Activated CD4-positive, alpha-beta T cell treated with anti-CD3 and anti-CD28 coated beads, Interleukin-2, amount 50 U/mL, for 4 hours (primary cell): ENCODE data around the gene SMIM10L1.
A peak's percentile ranks its signal among the peaks of the same experiment; 100 is the strongest.

Experiments used
- DNase-seq, 2 experiments: peaks; one replicate each; pipeline ENCODE4 v3.0.0-alpha.2; 2020

Gene SMIM10L1

GRCh38 chr12:11171145-11171968 is at the start of gene SMIM10L1:
TSS of gene SMIM10L1 (plus strand) at chr12:11171194. CDS start at chr12:11171357, 163 bp downstream.
- DNase-seq, result peak; percentile 82 to 85

GRCh38 chr12:11130382-11130781 is 40.6 kb upstream of the SMIM10L1 start:
- no peak for DNase-seq

GRCh38 chr12:11130999-11131398 is 40.0 kb upstream of the SMIM10L1 start:
- DNase-seq, result no peak

- DNase-seq, result no peak
Measured at GRCh38 chr12:11133162-11133561, 37.8 kb upstream of the SMIM10L1 start.

- no peak for DNase-seq
Measured at GRCh38 chr12:11133816-11134215, 37.2 kb upstream of the SMIM10L1 start.

GRCh38 chr12:11134305-11134704 is 36.7 kb upstream of the SMIM10L1 start, which contains the start of gene TAS2R30:
TSS of gene TAS2R30 (minus strand) at chr12:11134644. CDS start at chr12:11134244, 400 bp downstream.
- DNase-seq, result no peak

GRCh38 chr12:11136075-11136474 is 34.9 kb upstream of the SMIM10L1 start:
- no peak for DNase-seq

- DNase-seq, result no peak
Measured at GRCh38 chr12:11143352-11143751, 27.6 kb upstream of the SMIM10L1 start.

- DNase-seq, result no peak
Measured at GRCh38 chr12:11144297-11144696, 26.7 kb upstream of the SMIM10L1 start.

GRCh38 chr12:11147420-11147819 is 23.6 kb upstream of the SMIM10L1 start:
- DNase-seq, result no peak

- no peak for DNase-seq
Measured at GRCh38 chr12:11150832-11151231, 20.2 kb upstream of the SMIM10L1 start.

- DNase-seq, result no peak
Measured at GRCh38 chr12:11152725-11153124, 18.3 kb upstream of the SMIM10L1 start.

- no peak for DNase-seq
Measured at GRCh38 chr12:11154400-11154925, 16.5 kb upstream of the SMIM10L1 start.

- no peak for DNase-seq
Measured at GRCh38 chr12:11158885-11159444, 12.0 kb upstream of the SMIM10L1 start.

- no peak for DNase-seq
Measured at GRCh38 chr12:11162502-11162901, 8.5 kb upstream of the SMIM10L1 start.

- no peak for DNase-seq
Measured at GRCh38 chr12:11164384-11164783, 6.6 kb upstream of the SMIM10L1 start.

GRCh38 chr12:11166300-11166699 is 4.7 kb upstream of the SMIM10L1 start:
- no peak for DNase-seq

GRCh38 chr12:11170810-11171144 is 217 bp upstream of the SMIM10L1 start:
- no peak for DNase-seq

- DNase-seq, result no peak
Measured at GRCh38 chr12:11171969-11172675, 1.1 kb downstream of the SMIM10L1 start.

- DNase-seq, result no peak
Measured at GRCh38 chr12:11174022-11174421, 3.0 kb downstream of the SMIM10L1 start.

- no peak for DNase-seq
Measured at GRCh38 chr12:11178250-11178649, 7.3 kb downstream of the SMIM10L1 start.

GRCh38 chr12:11182529-11182928 is 11.5 kb downstream of the SMIM10L1 start:
- DNase-seq, result no peak

- DNase-seq, result no peak
Measured at GRCh38 chr12:11183011-11183410, 12.0 kb downstream of the SMIM10L1 start.

- DNase-seq, result no peak
Measured at GRCh38 chr12:11186837-11187236, 15.8 kb downstream of the SMIM10L1 start, which contains the start of gene TAS2R42. TSS of gene TAS2R42 (minus strand) at chr12:11186937. CDS start at chr12:11186937, 0 bp downstream.
